ENCODE data around the gene HMGA1. TPM values are rescaled to one million over a fixed set of nuclear protein-coding genes. Genes with fewer than 3 reads are reported as not detected.

HMGA1 gene
- total RNA-seq, 1 experiment from 2014 or later, result 2,446 TPM

- TF ChIP-seq AFF4 (CRISPR knock-in tag; IDR thresholded peaks at IDR 0.05; ENCODE audit: borderline replicate concordance) (peak; percentile 25; the same call in 1 of the 2 replicates), TP53 (CRISPR knock-in tag; IDR thresholded peaks at IDR 0.05) (no peak), MYBL2 (CRISPR knock-in tag; IDR thresholded peaks at IDR 0.05) (no peak), FOXP4 (CRISPR knock-in tag; IDR thresholded peaks at IDR 0.05) (no peak; the same call in 1 of the 2 replicates), ZMAT4 (CRISPR knock-in tag; IDR thresholded peaks at IDR 0.05) (no peak), GTF2I (CRISPR knock-in tag; conservative IDR thresholded peaks at IDR 0.05) (no peak), SOX15 (CRISPR knock-in tag; IDR thresholded peaks at IDR 0.05) (no peak), NFATC4 (CRISPR knock-in tag; IDR thresholded peaks at IDR 0.05) (no peak), ELF4 (CRISPR knock-in tag; IDR thresholded peaks at IDR 0.05; ENCODE audit: low read depth) (no peak), USF1 (CRISPR knock-in tag; IDR thresholded peaks at IDR 0.05) (no peak), E2F1 (CRISPR knock-in tag; IDR thresholded peaks at IDR 0.05) (no peak), CBFB (CRISPR knock-in tag; IDR thresholded peaks at IDR 0.05; ENCODE audit: low read depth) (no peak), E2F4 (CRISPR knock-in tag; IDR thresholded peaks at IDR 0.05; ENCODE audit: borderline replicate concordance, low read depth) (no peak), ZNF512 (CRISPR knock-in tag; IDR thresholded peaks at IDR 0.05; ENCODE audit: borderline replicate concordance) (no peak), ZNF416 (CRISPR knock-in tag; IDR thresholded peaks at IDR 0.05) (no peak), HMGA2 (CRISPR knock-in tag; IDR thresholded peaks at IDR 0.05) (no peak), ERG (CRISPR knock-in tag; IDR thresholded peaks at IDR 0.05) (no peak), SMAD4 (CRISPR knock-in tag; IDR thresholded peaks at IDR 0.05) (no peak), OVOL2 (CRISPR knock-in tag; IDR thresholded peaks at IDR 0.05; ENCODE audit: borderline replicate concordance) (no peak), MXD4 (CRISPR knock-in tag; IDR thresholded peaks at IDR 0.05; ENCODE audit: borderline replicate concordance) (no peak), ETV6 (CRISPR knock-in tag; IDR thresholded peaks at IDR 0.05) (peak; percentile 56; the same call in 1 of the 2 replicates), ZNF219 (CRISPR knock-in tag; IDR thresholded peaks at IDR 0.05; ENCODE audit: borderline replicate concordance) (no peak), ATF6 (CRISPR knock-in tag; IDR thresholded peaks at IDR 0.05) (no peak), RELA (CRISPR knock-in tag; IDR thresholded peaks at IDR 0.05; ENCODE audit: borderline replicate concordance) (peak; percentile 94; the same call in 1 of the 2 replicates)
These were observed 40.4 kb upstream of the HMGA1 start (continued) for GRCh38 chr6:34196116-34196832.

All from WTC11 (cell line).